GM21825 (cell line): ENCODE results near the gene PDLIM5.
"Not testable (repeated sequence)": the region's sequence is repeated elsewhere in the genome, so short reads cannot be mapped to it uniquely, and the experiment has no call there.

Source experiments
- ATAC-seq: cut with Tn5 transposase; IDR thresholded peaks from one replicate; pipeline ENCODE4 v1.9.1; 2021; ENCODE audit warnings: mild to moderate bottlenecking, moderate library complexity; ENCODE audit not compliant: unreplicated experiment

Gene PDLIM5

GRCh38 chr4:94583914-94584641, 132.3 kb downstream of the PDLIM5 start:
- ATAC-seq: no peak

GRCh38 chr4:94588896-94589693, 137.4 kb downstream of the PDLIM5 start:
- ATAC-seq: no peak

- no peak for ATAC-seq
Observed at GRCh38 chr4:94590493-94590892, 138.8 kb downstream of the PDLIM5 start.

- no peak for ATAC-seq
Observed at GRCh38 chr4:94591289-94591688, 139.5 kb downstream of the PDLIM5 start.

GRCh38 chr4:94595013-94595412, 143.3 kb downstream of the PDLIM5 start:
- no peak for ATAC-seq

GRCh38 chr4:94595880-94596483, 144.2 kb downstream of the PDLIM5 start:
- no peak for ATAC-seq

GRCh38 chr4:94598758-94599157, 147.0 kb downstream of the PDLIM5 start:
- no peak for ATAC-seq

GRCh38 chr4:94603170-94603747, 151.5 kb downstream of the PDLIM5 start:
- no peak for ATAC-seq

GRCh38 chr4:94605241-94605805, 153.6 kb downstream of the PDLIM5 start:
- no peak for ATAC-seq

GRCh38 chr4:94610145-94610544, 158.4 kb downstream of the PDLIM5 start:
- ATAC-seq: no peak

- no peak for ATAC-seq
Observed at GRCh38 chr4:94613248-94613647, 161.5 kb downstream of the PDLIM5 start.

- no peak for ATAC-seq
Observed at GRCh38 chr4:94615451-94615850, 163.7 kb downstream of the PDLIM5 start.

GRCh38 chr4:94621491-94622080, 169.8 kb downstream of the PDLIM5 start:
- peak; percentile 59 for ATAC-seq

GRCh38 chr4:94623126-94623911, 171.6 kb downstream of the PDLIM5 start:
- ATAC-seq: no peak

GRCh38 chr4:94626942-94627341, 175.2 kb downstream of the PDLIM5 start:
- no peak for ATAC-seq

GRCh38 chr4:94629058-94629457, 177.3 kb downstream of the PDLIM5 start:
- not testable (repeated sequence) for ATAC-seq

GRCh38 chr4:94629837-94630236, 178.1 kb downstream of the PDLIM5 start:
- ATAC-seq: no peak

GRCh38 chr4:94634271-94634670, 182.5 kb downstream of the PDLIM5 start:
- ATAC-seq: no peak

- ATAC-seq: no peak
Observed at GRCh38 chr4:94635177-94635576, 183.4 kb downstream of the PDLIM5 start.

- ATAC-seq: no peak
Observed at GRCh38 chr4:94636004-94636403, 184.3 kb downstream of the PDLIM5 start.
